ENCODE measurements around the gene MYZAP. TPM values are rescaled to one million over a fixed set of nuclear protein-coding genes. Genes with fewer than 3 reads are reported as not detected.

MYZAP gene
- total RNA-seq, 1 experiment from 2014 or later, result 0.63 TPM

DNA sequence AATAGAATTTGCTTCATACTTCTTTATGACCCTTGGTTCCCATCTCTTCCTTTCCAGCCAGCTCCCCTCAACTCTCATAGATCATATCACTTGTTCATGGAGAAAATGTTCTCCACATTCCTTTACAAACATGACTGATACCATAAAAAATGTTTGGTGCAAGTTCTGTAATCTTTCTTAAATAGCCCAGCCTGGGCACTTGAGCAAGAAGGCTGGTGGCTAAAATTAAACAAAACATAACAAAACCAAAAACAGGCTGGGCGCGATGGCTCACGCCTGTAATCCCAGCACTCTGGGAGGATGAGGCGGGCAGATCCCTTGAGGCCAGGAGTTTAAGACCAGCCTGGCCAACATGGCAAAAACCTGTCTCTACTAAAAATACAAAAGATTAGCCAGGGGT, 105.9 kb downstream of the MYZAP start:
- WGBS (ENCODE audit: extremely low coverage, insufficient read length, low lambda C conversion rate), result no CpG with 5 or more reads among the region's 4 CpGs
- Mint-ChIP-seq H3K4me1 (no peaks in the 10 kb centered on the region), H3K9me3 (no peaks in the 10 kb centered on the region), H3K27me3 (ENCODE audit: low read depth) (peaks cover 41% of the 10 kb centered on the region), H3K27ac (no peak overlapping the region), H3K36me3 (ENCODE audit: insufficient read depth in 1 of 3, low read depth in 3 of 3) (no peaks in the 10 kb centered on the region), H3K4me3 (no peak overlapping the region)
- Histone ChIP-seq H3K23ac (ENCODE audit: insufficient read length, low read depth, low read length) (no peak overlapping the region), H2AFZ (ENCODE audit: low read length) (no peak overlapping the region), H3T11ph (ENCODE audit: low read length) (no peak overlapping the region), H3K79me2 (ENCODE audit: insufficient read depth, low read length) (no peaks in the 10 kb centered on the region), H3K27me3 (ENCODE audit: insufficient read depth, low read length) (no peaks in the 10 kb centered on the region), H3K4me1 (ENCODE audit: insufficient read depth, low read length) (no peaks in the 10 kb centered on the region), H3K14ac (ENCODE audit: insufficient read depth, low read length) (no peak overlapping the region), H4K5ac (ENCODE audit: insufficient read length, low read depth, low read length) (no peak overlapping the region), H3K56ac (ENCODE audit: insufficient read length, low read depth, low read length) (no peak overlapping the region), H2BK15ac (ENCODE audit: low read depth, low read length) (no peak overlapping the region), H3K4me2 (ENCODE audit: insufficient read depth, insufficient read length, low read length) (no peak overlapping the region), H2BK20ac (ENCODE audit: low read depth, low read length, poor library complexity, severe bottlenecking) (no peak overlapping the region), H3K79me1 (ENCODE audit: insufficient read depth, low read depth, low read length, poor library complexity, severe bottlenecking) (no peaks in the 10 kb centered on the region), H2BK120ac (ENCODE audit: low read depth, low read length, poor library complexity, severe bottlenecking) (no peak overlapping the region), H4K20me1 (ENCODE audit: control insufficient read depth, insufficient read depth, insufficient read length) (no peaks in the 10 kb centered on the region), H2BK12ac (ENCODE audit: insufficient read length, low read depth, low read length) (no peak overlapping the region), H4K8ac (replicated peaks; ENCODE audit: insufficient read length, low read depth, low read length) (no peak overlapping the region), H2AK5ac (ENCODE audit: insufficient read length, low read length) (no peak overlapping the region), H4K91ac (ENCODE audit: insufficient read length, low read depth, low read length) (no peak overlapping the region), H2BK5ac (ENCODE audit: insufficient read length, low read length) (no peak overlapping the region), H3K18ac (ENCODE audit: insufficient read length, low read depth, low read length) (no peak overlapping the region), H3K4ac (ENCODE audit: low read depth, low read length) (no peak overlapping the region), H3K27ac (ENCODE audit: insufficient read length, low read depth, low read length) (no peak overlapping the region), H3K9ac (ENCODE audit: extremely low read depth, insufficient read length, low read length) (no peak overlapping the region), H3K23me2 (ENCODE audit: insufficient read length, low read depth, low read length, poor library complexity, severe bottlenecking) (no peaks in the 10 kb centered on the region), H3K9me3 (ENCODE audit: control insufficient read depth, low read depth, low read length) (no peaks in the 10 kb centered on the region)
- TF ChIP-seq, protein P1, sequence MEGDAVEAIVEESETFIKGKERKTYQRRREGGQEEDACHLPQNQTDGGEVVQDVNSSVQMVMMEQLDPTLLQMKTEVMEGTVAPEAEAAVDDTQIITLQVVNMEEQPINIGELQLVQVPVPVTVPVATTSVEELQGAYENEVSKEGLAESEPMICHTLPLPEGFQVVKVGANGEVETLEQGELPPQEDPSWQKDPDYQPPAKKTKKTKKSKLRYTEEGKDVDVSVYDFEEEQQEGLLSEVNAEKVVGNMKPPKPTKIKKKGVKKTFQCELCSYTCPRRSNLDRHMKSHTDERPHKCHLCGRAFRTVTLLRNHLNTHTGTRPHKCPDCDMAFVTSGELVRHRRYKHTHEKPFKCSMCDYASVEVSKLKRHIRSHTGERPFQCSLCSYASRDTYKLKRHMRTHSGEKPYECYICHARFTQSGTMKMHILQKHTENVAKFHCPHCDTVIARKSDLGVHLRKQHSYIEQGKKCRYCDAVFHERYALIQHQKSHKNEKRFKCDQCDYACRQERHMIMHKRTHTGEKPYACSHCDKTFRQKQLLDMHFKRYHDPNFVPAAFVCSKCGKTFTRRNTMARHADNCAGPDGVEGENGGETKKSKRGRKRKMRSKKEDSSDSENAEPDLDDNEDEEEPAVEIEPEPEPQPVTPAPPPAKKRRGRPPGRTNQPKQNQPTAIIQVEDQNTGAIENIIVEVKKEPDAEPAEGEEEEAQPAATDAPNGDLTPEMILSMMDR (conservative IDR thresholded peaks at IDR 0.05), result no peak
- DNase-seq, result no peak
